NCI-H345 treated with DMSO at 0.1 percent for 48 hours (cell line): ENCODE data around the gene MAP4K1.

Source experiments
- DNase-seq: peaks from one replicate; lab custom pipeline; 2025; ENCODE audit not compliant: unreplicated experiment; lab: John Stamatoyannopoulos, UW

MAP4K1 gene

DNA sequence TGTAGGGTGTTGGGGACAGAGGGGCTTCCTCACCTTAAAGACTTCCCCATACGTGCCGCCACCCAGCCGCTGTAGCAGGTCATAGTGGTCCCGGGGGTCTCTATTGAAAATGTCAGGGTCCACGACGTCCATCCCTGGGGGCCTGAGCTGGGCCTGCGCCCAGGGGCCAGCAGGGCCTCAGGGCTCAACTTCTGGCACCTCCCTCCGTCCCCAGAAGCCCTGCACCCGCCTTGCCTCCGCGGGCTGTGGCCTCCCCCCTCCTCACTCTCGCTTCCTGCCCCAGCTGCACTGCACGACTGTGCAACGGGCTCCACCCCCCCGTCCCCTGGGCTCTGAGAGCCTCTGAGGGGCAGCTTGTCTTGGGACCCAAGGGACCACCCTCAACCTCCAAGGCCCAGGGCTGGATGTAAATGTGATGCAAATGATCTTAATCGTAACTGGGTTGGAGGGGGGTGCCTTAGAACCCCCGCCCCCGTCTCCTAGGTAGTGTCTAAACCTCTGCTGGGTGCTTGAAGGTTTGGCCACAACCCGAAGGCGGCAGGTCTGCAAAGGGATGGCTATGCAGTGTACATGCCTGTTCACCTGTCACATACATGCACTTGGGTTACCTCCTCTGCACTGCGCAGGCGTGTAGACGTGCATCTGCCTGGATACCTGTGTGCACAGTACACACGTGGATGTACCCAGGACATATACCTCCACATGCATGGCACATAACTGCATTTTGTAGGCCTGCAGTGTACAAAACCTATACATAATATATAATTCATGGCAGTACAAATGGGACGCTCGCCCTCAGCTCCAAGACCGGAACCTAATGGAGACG lies at the start of gene MAP4K1:
MAP4K1 (minus strand) TSS at position 190 of the 826 bp plus-strand sequence; CDS start at position 132, 58 bp downstream.
- DNase-seq: peak; percentile 85

DNA sequence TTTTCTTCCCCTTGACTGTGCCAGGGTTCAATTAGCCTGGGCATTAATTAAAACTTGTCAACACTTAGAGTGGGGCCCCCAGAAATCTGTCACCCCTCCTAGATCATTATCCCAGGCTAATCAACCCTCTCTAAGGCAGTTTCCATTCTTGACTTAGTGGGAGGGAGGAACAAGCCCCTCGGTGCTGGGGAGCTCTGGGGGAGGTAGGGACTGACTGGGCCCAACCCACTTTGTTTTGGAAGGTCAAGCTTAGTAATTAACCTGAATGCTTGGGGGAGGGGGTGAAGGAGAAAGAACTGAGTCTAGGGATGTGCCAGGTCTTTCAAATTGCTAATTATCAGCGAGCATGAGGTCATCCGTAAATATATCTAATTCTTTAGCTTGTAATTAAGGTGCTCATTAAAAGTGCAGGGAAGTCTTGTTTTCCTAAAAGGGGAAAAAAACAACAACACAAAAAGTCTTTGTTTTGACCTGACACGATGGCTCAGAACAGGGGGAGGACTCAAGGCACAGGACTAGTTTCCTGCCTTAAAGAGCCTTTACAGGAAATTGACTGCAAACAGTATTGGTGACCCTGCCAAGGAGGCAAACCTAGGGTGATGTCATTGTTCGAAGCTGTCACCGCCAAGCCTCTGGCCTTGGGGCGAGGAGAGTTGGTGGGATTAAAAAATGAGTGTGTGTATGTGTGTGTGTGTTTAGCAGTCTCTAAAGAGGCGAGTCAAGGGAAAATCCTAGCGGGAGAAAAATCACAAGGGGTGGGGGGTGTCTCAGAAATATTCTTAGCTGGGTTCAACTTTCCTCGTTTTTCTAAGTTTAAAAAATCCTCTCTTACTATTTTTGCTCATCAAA lies 49.1 kb upstream of the MAP4K1 start:
- DNase-seq: no peak

DNA sequence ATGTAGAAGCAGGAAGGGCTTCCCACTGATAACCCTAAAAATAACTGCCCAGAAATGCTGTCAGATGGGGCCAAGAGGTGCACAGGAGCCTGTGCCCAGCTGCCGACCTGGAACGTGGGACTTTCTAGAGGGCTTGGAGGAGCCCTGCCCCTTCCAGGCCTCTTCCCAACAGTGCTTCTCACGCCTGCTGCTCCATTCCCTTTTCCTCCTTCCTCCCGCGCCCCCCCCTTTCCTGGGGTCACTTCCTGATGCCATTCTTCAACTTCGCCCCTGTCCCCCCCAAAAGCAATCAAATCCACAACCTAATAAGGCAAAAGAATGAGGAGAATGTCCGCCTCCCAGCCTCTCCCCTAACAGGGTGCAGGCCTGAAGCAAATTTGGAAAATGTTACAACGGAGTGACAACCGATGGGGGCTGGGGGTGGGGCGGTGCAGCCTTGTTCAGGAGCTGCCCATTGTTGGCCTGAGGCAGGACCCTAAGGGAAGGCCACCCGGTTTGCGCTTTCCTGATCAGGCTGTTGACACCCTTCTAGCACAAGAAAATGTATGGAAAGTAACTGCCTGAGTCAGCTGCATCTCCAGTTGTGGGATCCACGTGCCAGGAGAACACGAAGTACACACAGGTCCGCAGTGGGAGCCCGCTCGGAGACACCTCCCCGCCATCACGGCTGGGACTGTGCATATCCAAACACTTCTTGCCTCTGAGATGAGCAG lies 48.4 kb upstream of the MAP4K1 start:
- no peak for DNase-seq

DNA sequence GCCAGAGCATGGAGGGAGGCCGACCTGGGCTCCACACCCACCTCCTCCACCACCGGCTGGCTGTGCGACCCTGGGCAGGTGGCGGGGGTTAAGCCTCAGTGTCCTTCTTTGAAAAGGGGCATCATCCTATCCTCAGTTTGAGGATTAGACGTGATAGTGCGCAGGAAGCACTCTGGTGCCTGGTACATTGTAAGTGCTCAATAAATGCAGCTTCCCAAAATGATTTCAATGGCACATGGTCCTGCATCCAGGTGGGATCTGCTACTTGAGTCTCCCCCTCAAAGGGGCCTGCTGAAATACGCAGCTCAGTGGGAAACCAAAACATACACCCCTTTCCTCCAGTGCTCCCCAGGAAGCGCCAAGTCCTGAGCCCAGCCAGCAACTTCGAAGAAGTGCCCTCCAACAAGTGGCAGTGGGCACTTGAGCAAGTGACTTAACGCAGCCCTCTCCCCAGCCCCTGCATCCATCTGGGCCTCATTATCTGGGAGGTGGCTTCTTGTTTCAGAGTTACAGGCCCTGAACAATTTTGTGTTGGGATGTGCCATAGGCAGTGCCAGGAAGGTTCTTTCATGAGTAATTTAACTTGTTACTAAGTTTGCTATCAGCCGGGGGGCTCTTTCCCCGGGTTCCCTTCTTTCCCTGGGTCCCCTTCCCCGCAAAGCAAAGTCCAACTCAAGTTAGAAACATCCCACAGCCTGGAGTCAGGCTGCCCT lies 47.6 kb upstream of the MAP4K1 start:
- no peak for DNase-seq

DNA sequence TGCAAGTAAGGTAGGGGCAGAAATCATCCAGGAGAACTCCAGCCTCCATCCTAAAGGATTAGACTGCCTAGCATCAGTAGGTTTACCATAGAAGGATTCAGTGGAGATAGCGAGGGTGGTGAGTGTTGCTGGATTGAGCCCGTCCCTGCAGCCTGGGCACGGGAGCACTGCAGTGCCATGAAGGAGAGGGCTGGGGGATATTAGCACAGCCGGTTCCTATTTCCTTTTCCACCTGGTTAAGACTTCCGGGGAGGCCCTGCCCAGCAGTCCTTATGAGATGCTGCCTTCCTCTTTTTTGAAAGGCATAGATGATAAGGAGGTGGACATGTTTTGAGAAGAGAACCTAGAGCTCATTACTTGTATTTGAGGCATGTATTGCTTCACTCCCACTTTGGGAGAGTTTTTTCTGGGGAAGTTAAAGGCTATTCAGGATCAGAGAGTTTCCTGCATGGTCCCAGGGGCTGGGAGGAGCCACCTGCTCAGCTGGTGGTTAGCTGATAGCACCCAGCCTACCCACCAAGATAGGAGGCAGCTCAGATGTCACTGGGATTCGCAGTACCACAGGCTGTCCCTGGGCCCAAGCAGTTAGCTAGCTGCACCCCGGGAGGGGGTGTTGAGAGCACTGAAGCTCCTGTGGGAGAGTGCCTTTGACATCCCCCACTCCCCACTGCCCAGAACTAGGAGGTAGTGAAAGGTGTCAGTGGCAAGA lies 46.9 kb upstream of the MAP4K1 start:
- no peak for DNase-seq

DNA sequence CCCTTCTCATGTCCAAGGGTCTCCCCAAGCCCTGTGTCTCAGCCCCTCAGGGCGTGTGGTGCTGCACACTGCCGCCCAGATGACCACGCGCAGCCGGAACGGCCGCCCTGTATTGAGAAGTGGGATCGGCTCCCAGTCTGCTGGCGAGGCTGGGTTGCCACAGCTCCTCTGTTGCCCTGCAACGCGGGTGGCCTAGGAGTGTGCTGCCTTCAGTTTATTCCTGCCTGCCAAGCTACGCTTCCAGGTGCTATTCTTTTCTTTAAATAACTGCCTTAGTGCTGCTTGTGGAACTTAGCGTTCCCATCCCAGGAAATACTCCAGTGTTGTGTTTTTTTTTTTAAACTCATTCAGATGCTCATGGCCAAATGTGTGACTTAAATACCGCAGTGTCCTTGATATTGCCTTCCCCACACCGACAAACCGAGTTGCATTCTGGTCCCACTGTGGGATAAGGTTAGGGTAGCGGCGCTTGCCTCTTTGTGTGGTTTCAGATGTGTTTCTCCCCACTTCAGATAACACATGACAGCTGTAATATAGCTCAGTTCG lies 46.3 kb upstream of the MAP4K1 start:
- DNase-seq: no peak

DNA sequence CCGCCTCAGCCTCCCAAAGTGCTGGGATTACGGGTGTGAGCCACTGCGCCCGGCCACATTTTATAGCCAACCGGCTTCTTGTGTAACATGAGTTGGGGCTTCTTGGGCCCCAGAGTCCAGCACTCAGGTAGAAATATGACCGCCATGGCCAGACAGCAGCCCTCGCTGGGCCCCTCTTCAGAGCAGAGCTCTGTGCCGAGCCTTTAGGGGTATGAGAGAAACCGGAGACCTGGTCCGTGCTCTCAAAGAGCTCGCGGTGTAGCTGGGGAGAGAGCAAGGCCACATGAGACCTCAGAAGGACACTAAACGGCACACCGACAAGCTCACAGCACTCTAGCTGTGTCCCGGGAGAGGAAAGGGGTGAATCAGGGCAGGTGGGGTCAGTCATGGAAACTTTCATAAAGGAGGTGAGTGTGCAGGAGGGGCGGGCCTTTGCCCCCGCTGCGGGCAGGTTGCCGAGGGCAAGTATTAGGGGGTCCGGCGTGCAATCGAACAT lies 45.5 kb upstream of the MAP4K1 start:
- DNase-seq: no peak

DNA sequence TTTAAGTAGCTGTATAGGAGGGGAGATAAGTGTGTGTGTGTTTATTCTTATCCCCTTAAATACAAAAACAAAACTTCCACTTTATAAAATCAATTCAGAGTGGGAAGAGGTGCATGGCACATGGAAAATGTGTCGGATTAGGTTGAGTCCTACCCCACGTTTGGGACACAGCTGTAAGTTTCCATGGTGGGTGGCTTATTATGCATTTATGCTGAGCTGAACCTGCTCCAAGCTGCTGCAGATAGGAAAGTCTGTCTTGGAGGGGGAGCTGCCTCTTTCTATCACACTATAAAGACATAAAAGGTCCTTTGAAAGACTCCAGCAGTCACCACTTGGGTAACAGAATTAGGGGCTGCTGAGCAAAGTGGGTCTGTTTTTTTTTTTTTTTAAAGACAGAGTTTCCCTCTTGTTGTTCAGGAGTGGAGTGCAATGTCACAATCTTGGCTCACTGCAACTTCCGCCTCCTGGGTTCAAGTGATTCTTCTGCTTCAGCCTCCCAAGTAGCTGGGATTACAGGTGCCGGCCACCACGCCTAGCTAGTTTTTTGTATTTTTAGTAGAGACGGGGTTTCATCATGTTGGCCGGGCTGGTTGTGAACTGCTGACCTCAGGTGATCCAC lies 44.9 kb upstream of the MAP4K1 start:
- no peak for DNase-seq

DNA sequence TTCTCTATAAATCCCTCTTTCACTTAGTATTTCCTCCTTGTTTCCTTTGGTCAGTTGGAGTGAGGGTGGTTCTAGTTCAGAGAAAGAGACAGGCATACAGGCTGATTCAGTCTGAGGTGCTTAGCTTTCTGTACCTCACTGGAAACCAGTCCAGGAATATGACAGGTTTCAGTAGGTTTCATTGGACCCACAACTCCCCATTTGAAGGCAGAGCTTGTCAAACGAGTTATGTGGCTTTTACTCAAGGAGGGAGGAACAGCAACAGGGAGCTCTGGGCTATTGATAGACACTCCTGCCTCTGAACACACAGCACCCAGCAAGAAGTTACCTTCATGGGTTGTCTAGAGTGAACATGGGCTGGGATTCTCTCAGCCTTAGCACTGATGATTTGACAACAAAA lies 44.2 kb upstream of the MAP4K1 start:
- no peak for DNase-seq

DNA sequence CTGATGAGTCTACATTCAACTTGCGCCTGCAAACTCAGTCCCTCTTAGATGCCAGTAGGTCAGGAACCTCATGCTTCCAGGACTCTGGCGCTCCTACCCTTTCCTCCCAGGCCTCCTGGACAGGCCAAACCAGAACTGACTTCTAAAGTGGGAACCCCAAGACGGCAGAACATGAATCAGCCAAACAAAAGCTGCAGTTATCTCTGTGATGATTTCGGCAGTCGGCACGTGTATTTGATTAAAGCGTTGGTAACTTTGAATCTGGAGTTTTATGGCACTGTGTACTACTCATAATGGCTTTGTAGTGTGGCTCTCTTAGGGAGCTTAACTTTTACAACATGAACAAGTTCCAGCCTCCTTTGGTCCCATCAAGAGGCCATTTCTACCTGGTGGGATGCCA lies 43.4 kb upstream of the MAP4K1 start:
- no peak for DNase-seq

DNA sequence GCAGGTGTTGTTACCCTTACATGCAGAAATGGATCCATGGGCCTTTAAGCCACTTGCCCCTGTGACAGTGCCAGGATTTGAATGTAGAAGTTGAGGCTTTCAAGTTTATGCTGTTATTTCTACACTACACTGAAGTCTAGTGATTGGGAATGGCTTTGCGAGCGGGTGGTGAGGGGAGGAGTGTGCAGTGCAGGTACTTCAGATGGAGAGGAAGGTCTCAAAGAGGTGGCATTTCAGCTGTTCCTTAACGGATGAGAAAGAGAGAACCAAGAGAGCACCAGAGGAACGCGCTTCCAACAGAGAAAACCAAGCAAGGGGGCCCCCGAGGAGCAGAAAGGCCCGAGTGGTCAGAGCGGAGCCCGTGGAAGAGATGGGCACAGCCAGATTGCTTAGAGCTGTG lies 43.0 kb upstream of the MAP4K1 start:
- no peak for DNase-seq

DNA sequence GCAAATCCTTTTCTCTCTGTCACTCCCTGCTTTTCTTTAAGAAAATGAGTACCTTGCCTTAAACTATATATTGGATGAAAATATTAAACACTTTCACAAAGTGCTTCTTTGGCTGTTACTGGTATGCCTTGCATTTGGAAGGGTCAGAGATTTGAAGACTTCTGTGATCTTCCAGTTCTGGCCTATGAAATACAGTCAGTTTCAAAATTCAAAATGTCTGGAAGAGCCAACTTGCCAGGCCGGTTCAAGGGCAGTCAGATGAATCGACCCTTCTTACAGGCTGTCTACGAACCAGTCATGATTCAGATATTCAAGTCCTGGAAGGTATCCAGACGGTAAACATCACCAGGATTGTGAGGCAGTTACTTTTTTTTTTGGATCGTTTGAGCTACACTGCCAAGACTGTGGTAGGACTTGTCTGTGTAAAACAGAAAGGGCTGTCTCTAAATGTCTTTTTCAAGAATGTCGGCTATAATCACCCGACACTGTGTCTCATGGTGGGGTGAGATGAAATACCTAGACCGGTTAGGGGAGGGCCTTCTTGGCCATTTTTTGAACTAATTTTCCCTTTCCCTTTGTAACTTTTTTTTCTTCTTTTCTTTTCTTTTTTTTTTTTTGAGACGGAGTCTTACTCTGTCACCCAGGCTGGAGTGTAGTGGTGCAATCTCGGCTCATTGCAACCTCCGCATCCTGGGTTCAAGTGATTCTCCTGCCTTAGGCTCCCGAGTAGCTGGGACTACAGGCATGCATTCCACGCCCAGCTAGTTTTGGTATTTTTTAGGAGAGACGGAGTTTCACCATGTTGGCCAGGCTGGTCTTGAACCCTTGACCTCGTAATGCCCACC lies 40.9 kb upstream of the MAP4K1 start:
- peak; percentile 76 for DNase-seq

DNA sequence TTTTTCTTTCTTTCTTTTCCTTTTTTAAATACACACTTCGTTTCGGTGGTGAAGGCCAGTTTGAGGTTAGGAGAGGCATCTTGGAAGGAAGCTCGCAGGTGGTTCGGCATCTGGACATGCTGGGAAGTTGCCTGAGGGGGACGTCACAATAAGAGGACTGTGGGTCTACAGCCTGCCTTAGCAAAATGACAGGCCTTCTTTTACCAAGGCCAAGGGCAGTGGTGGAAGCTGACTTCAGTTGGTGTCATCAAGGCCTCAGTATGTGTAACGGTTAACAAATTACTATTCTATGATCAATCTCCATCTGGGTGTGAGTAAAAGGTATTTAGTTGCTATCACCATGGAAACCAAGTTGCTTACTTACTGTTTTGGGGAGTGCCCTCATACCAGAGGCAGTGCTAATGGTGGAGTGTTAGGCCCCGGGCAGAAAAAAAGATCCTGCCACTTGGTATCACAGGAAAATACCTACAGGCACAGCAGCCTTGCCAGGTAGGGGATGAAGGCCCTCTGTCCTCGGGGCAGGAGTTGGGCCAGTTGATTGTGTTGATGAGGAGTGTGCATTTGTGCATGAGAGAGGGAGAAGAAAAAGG lies 40.0 kb upstream of the MAP4K1 start:
- no peak for DNase-seq

DNA sequence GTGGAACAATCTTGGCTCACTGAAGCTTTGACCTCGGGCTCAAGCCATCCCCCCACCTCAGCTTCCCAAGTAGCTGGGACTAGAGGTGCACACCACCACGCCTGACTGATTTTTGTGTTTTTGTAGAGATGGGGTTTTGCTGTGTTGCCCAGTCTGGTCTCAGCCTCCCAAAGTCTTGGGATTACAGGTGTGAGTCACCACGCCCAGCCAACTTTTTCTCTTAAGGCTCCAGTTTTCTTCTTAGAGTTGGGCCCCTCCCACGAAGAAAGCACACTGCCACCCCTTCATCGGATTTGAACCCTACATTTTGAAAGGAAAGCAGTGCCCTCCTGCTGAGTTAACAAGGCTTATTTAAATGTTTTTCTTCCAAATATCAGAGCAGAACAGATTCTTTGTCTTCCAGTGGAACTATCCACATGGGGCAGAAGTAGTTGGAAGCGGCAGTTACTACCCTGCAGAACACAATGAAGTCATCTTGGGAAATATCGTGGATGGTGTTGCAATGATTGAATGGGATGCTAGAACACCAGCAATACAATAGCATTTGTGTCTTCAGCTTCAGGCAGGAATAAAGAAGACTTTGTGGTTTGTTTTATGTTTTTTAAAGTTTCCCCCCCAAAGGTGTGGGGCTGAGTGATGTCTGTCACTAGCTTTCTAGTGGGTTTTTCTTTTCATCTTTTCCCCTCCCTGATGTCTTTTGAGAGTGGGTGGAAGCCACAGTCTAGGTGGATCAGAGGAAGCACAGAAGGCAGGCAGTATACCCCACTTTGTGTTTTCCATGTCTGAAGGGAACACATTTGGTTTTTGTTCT lies 38.6 kb upstream of the MAP4K1 start:
- no peak for DNase-seq

DNA sequence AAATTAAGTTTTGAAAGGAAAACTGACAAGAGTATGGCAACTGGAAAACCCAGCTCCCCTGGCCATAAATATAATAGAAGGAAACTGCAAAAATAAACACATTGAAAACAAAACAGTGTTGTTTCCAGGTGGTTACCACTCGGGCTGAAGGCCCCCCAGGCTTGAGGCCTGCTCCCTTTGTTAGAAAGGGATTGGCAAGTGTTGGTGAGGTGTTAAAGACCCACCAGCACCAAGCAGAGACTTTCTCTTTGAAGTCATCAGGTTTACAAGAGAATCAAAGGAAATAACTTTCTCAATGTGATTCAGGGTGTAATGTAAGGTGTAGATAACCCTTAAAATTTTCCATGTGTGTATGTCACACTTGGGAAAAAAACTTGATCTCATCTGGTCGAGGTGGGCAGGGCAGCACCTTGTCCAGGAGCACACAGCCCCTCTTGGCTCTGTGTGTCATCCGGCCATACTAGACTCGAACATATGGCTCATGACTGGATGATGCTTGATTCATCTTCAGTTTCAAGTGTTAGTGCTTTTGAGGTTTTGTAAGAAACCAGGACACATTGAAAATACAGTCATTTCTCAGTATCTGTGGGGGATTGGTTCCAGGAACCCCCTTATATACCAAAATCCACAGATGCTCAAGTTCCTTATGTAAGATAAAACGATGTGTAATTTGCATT lies 37.5 kb upstream of the MAP4K1 start:
- DNase-seq: no peak

DNA sequence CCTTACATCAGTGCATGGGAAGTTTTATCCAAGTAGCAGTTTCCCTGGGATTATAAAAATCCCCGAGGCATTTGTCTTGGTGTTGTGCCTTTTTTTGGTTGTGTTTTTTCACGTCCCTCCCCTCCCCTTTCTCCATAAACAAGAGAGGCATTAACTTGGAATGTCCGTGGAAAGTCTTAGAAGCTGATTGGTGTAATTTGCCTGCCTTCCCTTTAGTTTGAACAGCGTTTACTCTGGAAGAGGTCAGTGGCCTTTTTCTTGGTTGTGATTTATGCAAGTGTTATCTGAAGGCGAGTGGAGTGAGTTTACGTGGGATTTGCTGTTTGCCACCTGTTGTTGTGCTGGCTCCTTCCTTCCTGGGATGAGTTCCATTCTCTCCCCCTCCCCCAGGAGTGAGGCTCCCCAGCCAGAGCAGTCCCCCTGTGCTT lies 36.9 kb upstream of the MAP4K1 start:
- DNase-seq: no peak
